Retina (tissue), 1 donor: ENCODE results near the gene TALDO1.
"Not testable (repeated sequence)": the region's sequence is repeated elsewhere in the genome, so short reads cannot be mapped to it uniquely, and the experiment has no call there.

Source experiments
- DNase-seq: peaks from one replicate; pipeline ENCODE4 v3.0.0-alpha.2; 2016

Gene TALDO1

GRCh38 chr11:719214-720016, 27.8 kb upstream of the TALDO1 start:
- DNase-seq, result no peak

- DNase-seq, result no peak
Observed at GRCh38 chr11:720017-720641, 27.1 kb upstream of the TALDO1 start.

GRCh38 chr11:720642-721246, 26.5 kb upstream of the TALDO1 start:
- peak; percentile 67 for DNase-seq

- no peak for DNase-seq
Observed at GRCh38 chr11:721247-721740, 26.0 kb upstream of the TALDO1 start.

- no peak for DNase-seq
Observed at GRCh38 chr11:721741-722345, 25.4 kb upstream of the TALDO1 start.

- no peak for DNase-seq
Observed at GRCh38 chr11:722346-722811, 24.9 kb upstream of the TALDO1 start.

- no peak for DNase-seq
Observed at GRCh38 chr11:723120-723883, 24.0 kb upstream of the TALDO1 start.

- DNase-seq, result no peak
Observed at GRCh38 chr11:724049-724777, 23.1 kb upstream of the TALDO1 start.

GRCh38 chr11:724778-725386, 22.4 kb upstream of the TALDO1 start:
- DNase-seq, result no peak

- no peak for DNase-seq
Observed at GRCh38 chr11:725624-726202, 21.6 kb upstream of the TALDO1 start.

GRCh38 chr11:726278-727220, 20.7 kb upstream of the TALDO1 start:
- no peak for DNase-seq

GRCh38 chr11:727281-727701, 20.0 kb upstream of the TALDO1 start:
- no peak for DNase-seq

GRCh38 chr11:727859-728748, 19.2 kb upstream of the TALDO1 start:
- peak; percentile 87 for DNase-seq

GRCh38 chr11:728901-729491, 18.3 kb upstream of the TALDO1 start:
- no peak for DNase-seq

- no peak for DNase-seq
Observed at GRCh38 chr11:729492-730074, 17.7 kb upstream of the TALDO1 start.

GRCh38 chr11:733072-733471, 14.2 kb upstream of the TALDO1 start:
- DNase-seq, result no peak

GRCh38 chr11:734541-734940, 12.7 kb upstream of the TALDO1 start:
- DNase-seq, result not testable (repeated sequence)

- DNase-seq, result no peak
Observed at GRCh38 chr11:737366-737765, 9.9 kb upstream of the TALDO1 start.
